BE2C (cell line): ENCODE data around the gene RDM1.
A peak's percentile ranks its signal among the peaks of the same experiment; 100 is the strongest.

Experiments
- DNase-seq: peaks from one replicate; pipeline ENCODE4 v3.0.0-alpha.2; 2020
- H3K27me3 ChIP-seq: fragments of 250-450 bp; sonication (Bioruptor Pico); 2 replicates; pipeline ENCODE4 v1.5.1; 2020; ENCODE audit warnings: mild to moderate bottlenecking
- H3K36me3 ChIP-seq: fragments of 250-450 bp; sonication (Bioruptor Pico); 2 replicates; pipeline ENCODE4 v1.5.1; 2020; ENCODE audit warnings: mild to moderate bottlenecking
- H3K4me1 ChIP-seq: fragments of 250-450 bp; sonication (Bioruptor Pico); 2 replicates; pipeline ENCODE4 v1.5.1; 2020
- H3K4me3 ChIP-seq: 2 replicates; pipeline ENCODE4 v1.5.1; 2011; ENCODE audit warnings: low read depth, low read length
- H3K9me3 ChIP-seq: fragments of 250-450 bp; sonication (Bioruptor Pico); 2 replicates; pipeline ENCODE4 v1.5.1; 2020
- TF ChIP-seq, protein P1 (sequence below): IDR thresholded peaks from 2 replicates; pipeline ENCODE4 v1.5.1; 2012; ENCODE audit warnings: mild to moderate bottlenecking, low read depth, low read length

The RDM1 gene

DNA sequence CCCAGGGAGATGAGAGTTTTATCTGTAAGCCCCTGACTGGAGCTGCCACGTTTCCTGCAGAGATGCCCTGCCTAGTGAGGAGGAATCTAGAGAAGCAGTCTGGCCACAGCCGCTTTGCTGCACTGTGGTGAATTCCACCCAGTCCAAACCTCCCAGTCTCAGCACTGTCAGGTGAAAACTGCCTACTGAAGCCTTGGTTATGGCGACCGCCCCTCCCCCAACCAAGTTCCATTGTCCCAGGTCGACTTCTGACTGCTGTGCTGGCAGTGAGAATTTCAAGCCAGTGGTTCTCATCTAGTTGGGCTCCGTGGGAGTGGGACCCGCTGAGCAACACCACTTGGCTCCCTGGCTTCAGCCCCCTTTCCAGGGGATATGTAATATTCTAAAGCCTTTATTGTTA is 23.1 kb upstream of the RDM1 start:
- Histone ChIP-seq H3K9me3 (no peaks in the 10 kb centered on the region), H3K4me1 (no peaks in the 10 kb centered on the region), H3K4me3 (no peak overlapping the region), H3K27me3 (peaks cover 32% of the 10 kb centered on the region), H3K36me3 (no peaks in the 10 kb centered on the region)
- TF ChIP-seq, protein P1, sequence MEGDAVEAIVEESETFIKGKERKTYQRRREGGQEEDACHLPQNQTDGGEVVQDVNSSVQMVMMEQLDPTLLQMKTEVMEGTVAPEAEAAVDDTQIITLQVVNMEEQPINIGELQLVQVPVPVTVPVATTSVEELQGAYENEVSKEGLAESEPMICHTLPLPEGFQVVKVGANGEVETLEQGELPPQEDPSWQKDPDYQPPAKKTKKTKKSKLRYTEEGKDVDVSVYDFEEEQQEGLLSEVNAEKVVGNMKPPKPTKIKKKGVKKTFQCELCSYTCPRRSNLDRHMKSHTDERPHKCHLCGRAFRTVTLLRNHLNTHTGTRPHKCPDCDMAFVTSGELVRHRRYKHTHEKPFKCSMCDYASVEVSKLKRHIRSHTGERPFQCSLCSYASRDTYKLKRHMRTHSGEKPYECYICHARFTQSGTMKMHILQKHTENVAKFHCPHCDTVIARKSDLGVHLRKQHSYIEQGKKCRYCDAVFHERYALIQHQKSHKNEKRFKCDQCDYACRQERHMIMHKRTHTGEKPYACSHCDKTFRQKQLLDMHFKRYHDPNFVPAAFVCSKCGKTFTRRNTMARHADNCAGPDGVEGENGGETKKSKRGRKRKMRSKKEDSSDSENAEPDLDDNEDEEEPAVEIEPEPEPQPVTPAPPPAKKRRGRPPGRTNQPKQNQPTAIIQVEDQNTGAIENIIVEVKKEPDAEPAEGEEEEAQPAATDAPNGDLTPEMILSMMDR: no peak
- DNase-seq: no peak

DNA sequence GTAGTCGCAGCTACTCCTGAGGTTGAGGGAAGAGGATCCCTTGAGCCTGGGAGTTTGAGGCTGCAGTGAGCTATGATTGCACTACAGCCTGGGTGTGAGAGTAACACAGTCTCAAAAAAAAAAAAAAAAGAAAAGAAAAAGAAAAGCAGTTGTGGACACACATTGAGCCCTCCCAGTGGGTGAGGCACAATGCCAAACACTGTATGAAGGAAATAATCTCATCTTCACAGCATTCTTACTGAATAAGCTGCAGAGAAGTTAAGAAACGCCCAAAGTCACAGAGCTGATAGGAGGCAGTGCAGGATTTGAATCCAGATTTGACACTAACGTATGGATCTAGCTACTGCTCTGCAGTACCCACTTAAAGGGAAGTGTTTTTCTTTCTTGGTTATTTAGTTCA is 18.8 kb upstream of the RDM1 start:
- Histone ChIP-seq H3K27me3 (peaks cover 20% of the 10 kb centered on the region; the same call in 1 of the 2 replicates), H3K9me3 (no peaks in the 10 kb centered on the region), H3K36me3 (no peaks in the 10 kb centered on the region), H3K4me1 (no peaks in the 10 kb centered on the region), H3K4me3 (no peak overlapping the region)
- no peak for DNase-seq
- TF ChIP-seq, protein P1: no peak

DNA sequence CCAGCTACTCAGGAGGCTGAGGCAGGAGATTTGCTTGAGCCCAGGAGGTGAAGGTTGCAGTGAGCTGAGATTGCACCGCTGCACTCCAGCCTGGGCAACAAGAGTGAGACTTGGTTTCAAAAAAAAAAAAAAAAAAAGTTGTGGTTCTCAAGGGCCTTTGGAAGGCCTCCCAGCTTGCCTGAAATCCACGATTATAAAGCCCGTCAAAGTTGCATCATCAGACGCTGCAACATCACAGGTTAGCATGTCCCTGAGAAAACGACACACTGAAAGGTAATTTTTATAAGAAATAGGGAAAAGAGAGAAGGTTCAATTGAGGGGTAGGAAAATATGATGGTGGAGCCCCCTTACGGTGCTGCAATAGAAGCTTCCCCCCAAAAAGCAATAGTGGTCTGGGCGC is 17.5 kb upstream of the RDM1 start:
- no peaks in the 10 kb centered on the region for H3K4me1 ChIP-seq
- TF ChIP-seq, protein P1: no peak
- no peaks in the 10 kb centered on the region for H3K9me3 ChIP-seq
- no peak overlapping the region for H3K4me3 ChIP-seq
- H3K27me3 ChIP-seq: peaks cover 7% of the 10 kb centered on the region; the same call in 1 of the 2 replicates
- no peak for DNase-seq
- H3K36me3 ChIP-seq: no peaks in the 10 kb centered on the region

DNA sequence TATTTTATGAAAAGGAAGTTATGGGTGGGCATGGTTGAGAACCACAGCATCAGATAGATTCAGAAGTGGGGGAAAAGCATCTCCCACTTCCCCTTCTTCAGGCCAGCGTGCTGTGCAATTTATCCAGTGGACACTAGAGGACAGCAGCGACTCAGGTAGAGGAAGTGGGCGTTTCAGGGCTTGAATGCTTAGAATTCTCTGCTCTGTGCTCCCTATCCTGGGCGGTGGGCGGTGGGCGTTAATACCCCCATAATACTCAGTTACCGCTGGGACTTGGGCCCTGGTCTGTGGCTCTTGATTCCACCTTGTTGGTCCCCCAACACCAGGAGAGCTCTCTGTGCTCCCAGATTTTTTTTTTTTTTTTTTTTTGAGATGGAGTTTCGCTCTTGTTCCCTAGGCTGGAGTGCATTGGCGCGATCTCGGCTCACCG is 16.6 kb upstream of the RDM1 start:
- Histone ChIP-seq H3K9me3 (no peaks in the 10 kb centered on the region), H3K27me3 (0 out of 2 replicates have a peak, but pooled peaks cover 6% of the 10 kb centered on the region), H3K4me3 (peak overlapping the region; percentile 29; the same call in 1 of the 2 replicates), H3K36me3 (no peaks in the 10 kb centered on the region), H3K4me1 (no peaks in the 10 kb centered on the region)
- TF ChIP-seq, protein P1: peak; percentile 89
- DNase-seq: peak; percentile 65

DNA sequence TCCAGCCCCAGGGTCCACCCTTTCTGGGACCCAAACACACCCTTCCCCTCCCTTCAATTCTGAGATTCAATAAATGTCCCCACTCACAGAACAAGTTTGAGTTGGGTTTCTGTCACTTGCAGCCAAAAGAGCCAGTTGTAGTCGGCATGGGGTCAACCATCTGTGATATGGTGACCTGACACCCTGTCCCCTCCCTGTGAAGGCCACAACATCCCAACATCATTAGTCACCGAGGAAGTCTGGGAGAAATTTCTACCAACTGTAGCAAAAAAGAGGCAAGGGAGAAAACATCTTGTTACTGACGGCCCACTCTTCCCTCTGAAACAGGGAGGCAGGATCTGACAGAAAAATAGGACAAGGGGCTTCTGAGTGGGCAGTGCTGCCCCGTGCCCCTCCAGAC is 13.6 kb upstream of the RDM1 start:
- DNase-seq: no peak
- Histone ChIP-seq H3K4me1 (no peaks in the 10 kb centered on the region), H3K36me3 (no peaks in the 10 kb centered on the region), H3K27me3 (peaks cover 6% of the 10 kb centered on the region; the same call in 1 of the 2 replicates), H3K9me3 (no peaks in the 10 kb centered on the region), H3K4me3 (no peak overlapping the region)
- TF ChIP-seq, protein P1: no peak

DNA sequence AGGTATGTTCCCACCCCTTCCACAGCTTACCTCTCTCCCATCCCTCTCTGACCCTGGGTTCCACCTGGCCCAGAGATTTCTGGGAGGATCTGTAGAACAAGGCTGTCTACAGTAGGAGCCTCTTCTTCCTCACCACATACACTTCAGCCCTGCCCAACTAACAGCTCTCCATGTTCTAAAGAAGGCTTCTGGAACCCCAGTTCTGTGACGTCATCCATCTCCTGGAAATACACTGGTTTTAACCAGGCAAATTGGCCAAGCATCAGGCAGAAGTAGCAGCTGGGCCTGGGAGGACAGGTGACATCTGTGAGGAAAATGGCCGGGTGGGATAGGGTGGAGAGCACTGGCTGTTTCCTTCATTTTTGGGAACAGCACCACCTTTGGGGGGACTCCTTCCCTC is 13.0 kb upstream of the RDM1 start, which contains the start of gene LYZL6:
Gene LYZL6, minus strand, starts transcription at position 177 of the 400 bp plus-strand sequence. CDS start 4,357 bp downstream, outside the sequence.
- peaks cover 6% of the 10 kb centered on the region; the same call in 1 of the 2 replicates for H3K27me3 ChIP-seq
- no peak within 1 kb of the TSS for H3K4me3 ChIP-seq
- DNase-seq: no peak
- H3K36me3 ChIP-seq: no peaks in the 10 kb centered on the region
- H3K4me1 ChIP-seq: no peaks in the 10 kb centered on the region
- TF ChIP-seq, protein P1: no peak
- H3K9me3 ChIP-seq: no peaks in the 10 kb centered on the region
